ENCODE data around the gene SLC34A1. TPM values are rescaled to one million over a fixed set of nuclear protein-coding genes. Genes with fewer than 3 reads are reported as not detected.
A peak's percentile ranks its signal among the peaks of the same experiment; 100 is the strongest.

Gene SLC34A1
- total RNA-seq, 1 experiment from 2014 or later = not detected

GRCh38 chr5:177349762-177350161 lies 34.5 kb upstream of the SLC34A1 start:
- H3K4me3 ChIP-seq = no peak overlapping the region

GRCh38 chr5:177350776-177351391 lies 33.4 kb upstream of the SLC34A1 start:
- no peaks in the 10 kb centered on the region for H3K9me3 ChIP-seq (replicated peaks)
- H3K36me3 ChIP-seq = no peaks in the 10 kb centered on the region; the same call in 1 of the 2 replicates
- peak overlapping the region; percentile 86 for H3K27ac ChIP-seq
- H3K27me3 ChIP-seq = no peaks in the 10 kb centered on the region
- peak overlapping the region; percentile 77 for H3K4me3 ChIP-seq
- peak in 1 of 2 experiments; percentile 25 for DNase-seq
- peaks cover 8% of the 10 kb centered on the region; the same call in 1 of the 2 replicates for H3K4me1 ChIP-seq

More at GRCh38 chr5:177349762-177350161, 34.5 kb upstream of the SLC34A1 start:
- H3K27ac ChIP-seq = no peak overlapping the region
- H3K36me3 ChIP-seq = peaks cover 3% of the 10 kb centered on the region; the same call in 1 of the 2 replicates
- H3K9me3 ChIP-seq (replicated peaks) = no peaks in the 10 kb centered on the region
- no peak for DNase-seq
- H3K4me1 ChIP-seq = peaks cover 8% of the 10 kb centered on the region; the same call in 1 of the 2 replicates
- H3K27me3 ChIP-seq = no peaks in the 10 kb centered on the region

GRCh38 chr5:177351392-177352329 lies 32.6 kb upstream of the SLC34A1 start, which contains the start of gene LMAN2:
LMAN2 (minus strand) TSS chr5:177351668; CDS start chr5:177351647, 21 bp downstream.
- H3K36me3 ChIP-seq = no peaks in the 10 kb centered on the region
- H3K27ac ChIP-seq = peak within 1 kb of the TSS; percentile 86
- no peaks in the 10 kb centered on the region for H3K9me3 ChIP-seq (replicated peaks)
- peak; percentile 95 to 97 for DNase-seq
- peaks cover 1% of the 10 kb centered on the region; the same call in 1 of the 2 replicates for H3K27me3 ChIP-seq
- H3K4me3 ChIP-seq = peak within 1 kb of the TSS; percentile 77
- peaks cover 8% of the 10 kb centered on the region; the same call in 1 of the 2 replicates for H3K4me1 ChIP-seq

- DNase-seq = no peak
- Histone ChIP-seq H3K4me1 (peaks cover 12% of the 10 kb centered on the region; the same call in 1 of the 2 replicates), H3K36me3 (no peaks in the 10 kb centered on the region), H3K4me3 (no peak overlapping the region), H3K27ac (no peak overlapping the region), H3K27me3 (peaks cover 13% of the 10 kb centered on the region; the same call in 1 of the 2 replicates), H3K9me3 (replicated peaks) (no peaks in the 10 kb centered on the region)
Measured at GRCh38 chr5:177353093-177353492, 31.1 kb upstream of the SLC34A1 start.

GRCh38 chr5:177354256-177354655 lies 30.0 kb upstream of the SLC34A1 start:
- no peak for DNase-seq
- Histone ChIP-seq H3K4me3 (no peak overlapping the region), H3K9me3 (replicated peaks) (no peaks in the 10 kb centered on the region), H3K36me3 (no peaks in the 10 kb centered on the region), H3K27ac (no peak overlapping the region), H3K27me3 (peaks cover 25% of the 10 kb centered on the region), H3K4me1 (peaks cover 14% of the 10 kb centered on the region; the same call in 1 of the 2 replicates)

- Histone ChIP-seq H3K36me3 (no peaks in the 10 kb centered on the region), H3K27me3 (peaks cover 29% of the 10 kb centered on the region), H3K4me1 (peaks cover 14% of the 10 kb centered on the region; the same call in 1 of the 2 replicates), H3K9me3 (replicated peaks) (no peaks in the 10 kb centered on the region), H3K4me3 (no peak overlapping the region), H3K27ac (no peak overlapping the region)
- DNase-seq = no peak
Measured at GRCh38 chr5:177354711-177355110, 29.5 kb upstream of the SLC34A1 start.

GRCh38 chr5:177355162-177355867 lies 28.9 kb upstream of the SLC34A1 start:
- peaks cover 30% of the 10 kb centered on the region for H3K27me3 ChIP-seq
- H3K4me3 ChIP-seq = no peak overlapping the region
- DNase-seq = no peak

GRCh38 chr5:177355868-177356168 lies 28.4 kb upstream of the SLC34A1 start:
- no peaks in the 10 kb centered on the region for H3K9me3 ChIP-seq (replicated peaks)
- no peaks in the 10 kb centered on the region for H3K36me3 ChIP-seq
- no peak for DNase-seq
- no peak overlapping the region for H3K27ac ChIP-seq
- H3K4me3 ChIP-seq = no peak overlapping the region
- peaks cover 8% of the 10 kb centered on the region; the same call in 1 of the 2 replicates for H3K4me1 ChIP-seq
- H3K27me3 ChIP-seq = peaks cover 30% of the 10 kb centered on the region

More at GRCh38 chr5:177355162-177355867, 28.9 kb upstream of the SLC34A1 start:
- Histone ChIP-seq H3K36me3 (no peaks in the 10 kb centered on the region), H3K27ac (no peak overlapping the region), H3K9me3 (replicated peaks) (no peaks in the 10 kb centered on the region), H3K4me1 (peaks cover 13% of the 10 kb centered on the region; the same call in 1 of the 2 replicates)

- Histone ChIP-seq H3K9me3 (replicated peaks) (no peaks in the 10 kb centered on the region), H3K27ac (no peak overlapping the region), H3K4me1 (peaks cover 8% of the 10 kb centered on the region; the same call in 1 of the 2 replicates), H3K4me3 (no peak overlapping the region), H3K27me3 (peaks cover 30% of the 10 kb centered on the region), H3K36me3 (no peaks in the 10 kb centered on the region)
- no peak for DNase-seq
Measured at GRCh38 chr5:177356746-177357145, 27.5 kb upstream of the SLC34A1 start.

- Histone ChIP-seq H3K27ac (no peak overlapping the region), H3K4me1 (peaks cover 8% of the 10 kb centered on the region; the same call in 1 of the 2 replicates), H3K4me3 (no peak overlapping the region), H3K36me3 (no peaks in the 10 kb centered on the region), H3K9me3 (replicated peaks) (no peaks in the 10 kb centered on the region), H3K27me3 (peaks cover 30% of the 10 kb centered on the region)
- DNase-seq = no peak
Measured at GRCh38 chr5:177357146-177357458, 27.1 kb upstream of the SLC34A1 start.

- Histone ChIP-seq H3K9me3 (replicated peaks) (no peaks in the 10 kb centered on the region), H3K4me1 (peaks cover 8% of the 10 kb centered on the region; the same call in 1 of the 2 replicates), H3K4me3 (peak within 1 kb of the TSS; percentile 44), H3K27me3 (peaks cover 30% of the 10 kb centered on the region), H3K36me3 (no peaks in the 10 kb centered on the region), H3K27ac (no peak within 1 kb of the TSS)
- DNase-seq = peak; percentile 33 to 53
Measured at GRCh38 chr5:177357459-177358351, 26.5 kb upstream of the SLC34A1 start, which contains the start of gene RGS14. RGS14 (plus strand) TSS chr5:177357924; CDS start chr5:177358025, 101 bp downstream.

GRCh38 chr5:177358370-177358819 lies 25.8 kb upstream of the SLC34A1 start:
- Histone ChIP-seq H3K9me3 (replicated peaks) (no peaks in the 10 kb centered on the region), H3K27me3 (peaks cover 30% of the 10 kb centered on the region), H3K4me3 (no peak overlapping the region; the same call in 1 of the 2 replicates), H3K4me1 (peaks cover 8% of the 10 kb centered on the region; the same call in 1 of the 2 replicates), H3K27ac (no peak overlapping the region), H3K36me3 (no peaks in the 10 kb centered on the region)
- DNase-seq = no peak

GRCh38 chr5:177359451-177359851 lies 24.8 kb upstream of the SLC34A1 start:
- Histone ChIP-seq H3K9me3 (replicated peaks) (no peaks in the 10 kb centered on the region), H3K27ac (no peak overlapping the region), H3K4me3 (no peak overlapping the region), H3K27me3 (peaks cover 30% of the 10 kb centered on the region), H3K4me1 (peaks cover 8% of the 10 kb centered on the region; the same call in 1 of the 2 replicates), H3K36me3 (no peaks in the 10 kb centered on the region)
- DNase-seq = no peak

Measured in SJCRH30 (cell line).